ENCODE measurements around the gene LPAR5. TPM values are rescaled to one million over a fixed set of nuclear protein-coding genes. Genes with fewer than 3 reads are reported as not detected.

Gene LPAR5
- total RNA-seq, 8 experiments from 2014 or later, result 0.08 to 0.95 (median 0.19) TPM

DNA sequence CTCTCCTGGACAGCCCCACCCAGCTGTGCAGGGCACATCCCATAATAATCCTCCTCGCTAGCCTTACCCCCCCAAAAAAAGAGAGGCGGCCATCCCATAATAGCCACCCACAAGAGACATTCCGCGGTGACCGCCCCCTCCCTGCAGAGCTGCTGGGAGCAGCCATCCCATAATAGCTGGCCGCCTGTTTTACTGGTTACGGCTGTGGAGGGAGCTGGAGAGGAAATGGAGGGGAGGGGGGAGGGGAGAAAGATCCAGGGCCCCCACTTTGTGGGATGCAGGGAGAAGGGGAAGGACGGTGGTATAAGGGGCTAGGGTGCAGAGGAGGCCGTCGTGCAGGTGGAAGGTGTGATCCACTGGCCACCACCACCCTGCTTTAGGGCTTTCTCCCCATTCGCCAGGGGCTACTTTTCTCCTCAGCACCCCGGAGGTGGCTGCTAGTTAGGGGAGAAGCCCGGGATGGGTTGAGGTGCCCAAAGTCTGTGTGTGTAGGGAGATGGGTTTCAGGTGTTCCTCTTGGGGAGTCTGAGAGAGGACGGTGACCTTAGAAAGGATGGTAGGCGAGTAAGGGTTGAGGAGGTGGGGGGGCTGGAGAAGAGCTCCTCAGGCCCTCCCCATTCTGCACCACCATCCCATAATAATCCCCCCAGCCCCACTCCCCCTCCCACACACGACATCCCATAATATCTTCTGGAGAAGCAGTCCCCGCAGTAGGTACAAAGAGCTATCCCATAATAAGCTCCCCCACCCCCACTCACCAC is 22.6 kb downstream of the LPAR5 start:
- 0 to 6% methylated on average over 1 to 3 of the region's 17 CpGs; no CpG with 5 or more reads in 8 of the 10 experiments for WGBS, 10 experiments
- Histone ChIP-seq H3K27ac (peak overlapping the region; percentile 96), H3K4me1 (replicated peaks in 1 of 2) (peaks cover 42 to 43% of the 10 kb centered on the region in 2 donors), H3K4me3 (peak overlapping the region in 3 of 5 donors; percentile 15 to 26 (median 24))
- peak; percentile 2 to 67 (median 56) for ATAC-seq (replicated peaks in 6 of 8)
- in situ Hi-C loops (cut with MboI; ENCODE audit: low pct_unique_long_range_greater_than_20kb in 2 of 9, low sequenced_read_pairs in 9 of 9, unreplicated experiment in 9 of 9), result no loop called here

GRCh38 chr12:6612652-6613014 is 23.1 kb downstream of the LPAR5 start:
- in situ Hi-C loops (cut with MboI; ENCODE audit: low pct_unique_long_range_greater_than_20kb in 2 of 9, low sequenced_read_pairs in 9 of 9, unreplicated experiment in 9 of 9), result no loop called here
- peak overlapping the region in 1 of 5 donors; percentile 8 for H3K4me3 ChIP-seq
- peaks cover 45 to 46% of the 10 kb centered on the region in 2 donors for H3K4me1 ChIP-seq (replicated peaks in 1 of 2)
- peak in 5 of 8 experiments; percentile 4 to 11 (median 9) for ATAC-seq (replicated peaks in 6 of 8)
- 0 to 80% (median 80%) methylated on average over 1 to 3 of the region's 7 CpGs; no CpG with 5 or more reads in 5 of the 10 experiments for WGBS, 10 experiments
- H3K27ac ChIP-seq, result peak overlapping the region; percentile 96

- WGBS, 10 experiments, result 0 to 100% (median 84%) methylated on average over 1 to 3 of the region's 6 CpGs; no CpG with 5 or more reads in 4 of the 10 experiments
- Histone ChIP-seq H3K4me1 (replicated peaks in 1 of 2) (peaks cover 46 to 47% of the 10 kb centered on the region in 2 donors), H3K4me3 (peak overlapping the region in 1 of 5 donors; percentile 8), H3K27ac (peak overlapping the region; percentile 96)
- no peak for ATAC-seq (replicated peaks in 6 of 8)
- in situ Hi-C loops (cut with MboI; ENCODE audit: low pct_unique_long_range_greater_than_20kb in 2 of 9, low sequenced_read_pairs in 9 of 9, unreplicated experiment in 9 of 9), result no loop called here
Observed at GRCh38 chr12:6612247-6612646, 23.5 kb downstream of the LPAR5 start.

GRCh38 chr12:6608592-6609281 is 27.0 kb downstream of the LPAR5 start:
- H3K27ac ChIP-seq, result peak overlapping the region; percentile 80 to 87
- H3K4me1 ChIP-seq (replicated peaks in 1 of 2), result peaks cover 44 to 54% of the 10 kb centered on the region in 2 donors
- WGBS, 10 experiments, result 48 to 100% (median 88%) methylated on average over 1 to 6 of the region's 8 CpGs; no CpG with 5 or more reads in 2 of the 10 experiments
- no peak for ATAC-seq (replicated peaks in 6 of 8)
- in situ Hi-C loops (cut with MboI; ENCODE audit: low pct_unique_long_range_greater_than_20kb in 2 of 9, low sequenced_read_pairs in 9 of 9, unreplicated experiment in 9 of 9), result no loop called here
- no peak overlapping the region for H3K4me3 ChIP-seq

DNA sequence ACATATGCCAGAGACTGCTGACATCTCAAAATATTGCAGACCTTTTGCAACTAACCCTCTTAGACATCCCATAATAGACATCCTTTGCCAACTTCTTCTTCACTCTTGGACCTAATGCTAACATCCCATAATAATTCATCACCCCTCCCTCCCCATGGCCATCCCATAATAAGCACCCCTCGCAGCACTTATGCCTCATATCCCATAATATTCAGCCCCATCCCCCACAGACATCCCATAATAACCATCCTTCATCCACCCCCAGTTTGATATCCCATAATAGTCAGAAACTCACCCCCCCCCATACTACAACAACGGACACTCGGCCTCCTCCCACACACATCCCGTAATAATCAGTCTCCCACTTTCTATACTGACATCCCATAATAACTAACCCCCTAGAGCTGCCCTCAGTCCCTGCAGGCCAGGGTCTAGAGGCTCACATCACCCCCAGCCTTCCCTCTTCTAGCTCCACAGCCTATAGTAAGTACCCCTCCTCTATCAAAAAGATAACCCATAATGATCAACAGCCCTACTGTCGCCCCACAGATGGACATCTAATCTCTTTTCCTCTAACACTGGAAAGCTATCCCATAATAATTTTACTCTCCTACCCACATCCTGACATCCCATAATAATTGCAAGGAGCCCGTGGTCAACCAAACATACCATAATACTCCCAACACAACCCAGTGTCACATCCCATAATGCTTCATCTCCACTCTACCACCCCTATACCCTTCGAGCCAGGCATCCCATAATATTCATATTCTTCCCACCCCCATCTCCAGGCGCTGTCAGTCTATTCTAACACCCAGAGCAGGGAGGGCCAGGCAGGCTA is 27.8 kb downstream of the LPAR5 start:
- Histone ChIP-seq H3K4me3 (peak overlapping the region in 2 of 5 donors; percentile 6 to 11), H3K27ac (peak overlapping the region; percentile 80 to 87), H3K4me1 (replicated peaks in 1 of 2) (peaks cover 46 to 55% of the 10 kb centered on the region in 2 donors)
- in situ Hi-C loops (cut with MboI; ENCODE audit: low pct_unique_long_range_greater_than_20kb in 2 of 9, low sequenced_read_pairs in 9 of 9, unreplicated experiment in 9 of 9), result no loop called here
- WGBS, 10 experiments, result 0 to 60% (median 29%) methylated on average over 1 to 6 of the region's 8 CpGs; no CpG with 5 or more reads in 3 of the 10 experiments
- peak; percentile 4 to 72 (median 55) for ATAC-seq (replicated peaks in 6 of 8)

DNA sequence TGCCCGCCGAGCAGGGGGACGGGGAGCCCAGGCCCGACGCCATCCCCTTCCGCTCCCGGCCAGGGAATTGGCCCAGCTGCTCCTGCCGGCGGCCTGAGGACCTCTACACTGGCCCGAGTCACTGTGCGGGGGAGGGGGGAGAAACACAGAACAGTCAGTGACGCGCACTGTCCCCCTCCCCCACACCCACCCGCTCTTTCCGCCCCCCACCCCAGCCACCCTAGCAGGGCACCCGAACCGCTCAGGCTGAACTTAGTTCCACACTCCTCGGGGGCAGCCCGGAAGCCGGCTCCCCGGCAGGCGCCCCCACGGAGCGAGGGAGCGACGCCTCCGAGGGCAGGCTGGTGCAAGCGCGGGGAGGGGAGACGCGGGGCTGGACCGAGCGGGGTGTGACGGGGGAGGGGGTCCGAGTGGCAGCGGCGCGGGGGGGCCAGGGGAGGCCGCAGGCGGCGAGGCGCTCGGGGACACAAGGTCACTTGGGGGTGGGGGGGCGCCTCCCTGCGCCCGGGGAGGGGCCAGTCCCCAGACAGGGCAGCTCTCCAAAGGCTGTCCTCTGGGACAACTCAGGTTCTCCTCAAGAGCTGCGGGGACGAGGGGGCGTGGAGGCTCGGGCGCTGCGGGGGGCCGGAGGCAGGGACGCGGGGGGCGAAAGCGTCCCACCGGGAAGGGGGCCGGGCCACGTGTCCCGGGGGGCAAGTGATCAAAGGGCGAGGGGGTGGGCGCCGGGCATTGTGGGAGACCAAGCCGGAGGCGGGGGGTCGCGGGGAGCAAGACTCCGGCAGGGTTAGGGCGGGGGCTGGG is 29.2 kb downstream of the LPAR5 start:
- no CpG with 5 or more reads among the region's 70 CpGs for WGBS, 10 experiments
- in situ Hi-C loops (cut with MboI; ENCODE audit: low pct_unique_long_range_greater_than_20kb in 2 of 9, low sequenced_read_pairs in 9 of 9, unreplicated experiment in 9 of 9), result no loop called here
- Histone ChIP-seq H3K27ac (peak overlapping the region; percentile 90 to 98), H3K4me1 (replicated peaks in 1 of 2) (peaks cover 38 to 45% of the 10 kb centered on the region in 2 donors), H3K4me3 (peak overlapping the region; percentile 60 to 100 (median 74))
- ATAC-seq (replicated peaks in 6 of 8), result peak; percentile 9 to 34 (median 25)

GRCh38 chr12:6605421-6606330 is 30.1 kb downstream of the LPAR5 start:
- H3K27ac ChIP-seq, result peak overlapping the region; percentile 90 to 98
- ATAC-seq (replicated peaks in 6 of 8), result peak in 4 of 8 experiments; percentile 1 to 39 (median 8)
- in situ Hi-C loops (cut with MboI; ENCODE audit: low pct_unique_long_range_greater_than_20kb in 2 of 9, low sequenced_read_pairs in 9 of 9, unreplicated experiment in 9 of 9), result no loop called here
- peaks cover 29 to 37% of the 10 kb centered on the region in 2 donors for H3K4me1 ChIP-seq (replicated peaks in 1 of 2)
- H3K4me3 ChIP-seq, result peak overlapping the region; percentile 60 to 100 (median 74)
- 0 to 20% (median 9%) methylated on average over 2 to 10 of the region's 18 CpGs; no CpG with 5 or more reads in 3 of the 10 experiments for WGBS, 10 experiments

DNA sequence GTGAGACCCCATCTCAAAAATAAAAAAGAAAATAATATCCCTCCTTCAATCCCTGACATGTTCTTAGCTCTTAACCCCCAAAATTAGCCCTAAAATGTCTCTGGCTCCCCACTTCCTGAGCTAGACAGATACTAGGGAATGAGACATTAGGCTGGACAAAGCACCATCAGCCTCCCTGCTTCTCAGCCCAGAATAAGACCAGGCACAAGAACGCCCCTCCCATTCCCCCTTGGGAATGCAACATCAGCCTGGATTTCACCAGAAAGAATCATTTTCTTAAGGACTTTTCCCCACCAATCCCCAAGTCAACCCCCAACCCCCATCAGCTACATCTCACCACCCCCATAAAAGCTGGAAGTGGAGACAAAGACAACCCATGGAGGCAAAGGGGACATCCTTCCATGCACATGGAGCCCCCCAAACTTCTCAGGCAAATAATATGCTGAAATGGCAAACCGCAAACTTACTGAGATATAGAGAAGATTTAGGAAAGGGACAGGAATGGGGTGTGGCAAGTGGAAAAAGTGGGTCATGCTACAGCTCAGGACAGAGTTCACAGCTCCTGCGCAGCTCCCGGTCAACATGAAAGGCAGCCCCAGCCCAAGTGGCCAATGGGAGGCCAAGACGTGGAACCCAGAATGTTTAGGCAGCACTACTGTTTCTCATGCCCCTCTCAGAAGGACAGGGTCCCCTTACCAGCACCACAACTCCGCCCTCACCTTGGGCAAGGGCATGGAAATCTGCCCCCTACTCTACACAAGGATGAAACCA is 31.3 kb downstream of the LPAR5 start:
- Histone ChIP-seq H3K4me1 (replicated peaks in 1 of 2) (peaks cover 28 to 36% of the 10 kb centered on the region in 2 donors), H3K27ac (peak overlapping the region; percentile 24 to 90), H3K4me3 (peak overlapping the region; percentile 60 to 100 (median 74))
- in situ Hi-C loops (cut with MboI; ENCODE audit: low pct_unique_long_range_greater_than_20kb in 2 of 9, low sequenced_read_pairs in 9 of 9, unreplicated experiment in 9 of 9), result no loop called here
- WGBS, 10 experiments, result 70 to 100% (median 73%) methylated on average over 1 to 5 of the region's 6 CpGs; no CpG with 5 or more reads in 2 of the 10 experiments
- no peak for ATAC-seq (replicated peaks in 6 of 8)

DNA sequence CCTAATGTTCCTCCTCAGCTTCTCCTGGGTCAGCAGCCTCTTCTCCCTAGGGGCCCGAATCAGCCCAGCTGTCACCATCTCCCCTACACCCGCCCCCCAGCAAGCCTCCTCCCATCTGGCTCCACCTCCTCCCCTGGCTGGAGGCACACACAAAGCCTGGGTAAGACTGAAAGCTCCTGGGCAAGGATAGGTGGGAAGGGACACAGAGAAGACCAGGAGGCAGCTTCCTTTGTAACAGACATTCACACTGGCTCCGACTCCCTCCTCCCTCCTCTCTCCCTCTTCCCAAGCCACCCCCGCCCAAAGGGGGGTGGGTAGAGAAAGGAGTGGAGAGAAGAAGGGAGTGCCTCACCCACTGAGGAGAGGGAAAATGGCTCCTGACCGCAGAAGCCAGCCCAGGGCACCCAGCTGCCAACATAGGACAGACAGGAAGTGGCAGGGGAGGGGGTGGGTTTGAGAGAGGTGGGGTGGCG is 32.6 kb downstream of the LPAR5 start:
- peak; percentile 38 to 58 (median 46) for ATAC-seq (replicated peaks in 6 of 8)
- in situ Hi-C loops (cut with MboI; ENCODE audit: low pct_unique_long_range_greater_than_20kb in 2 of 9, low sequenced_read_pairs in 9 of 9, unreplicated experiment in 9 of 9), result no loop called here
- Histone ChIP-seq H3K27ac (peak overlapping the region; percentile 64 to 90), H3K4me1 (replicated peaks in 1 of 2) (peaks cover 20 to 29% of the 10 kb centered on the region in 2 donors), H3K4me3 (peak overlapping the region; percentile 60 to 100 (median 74))
- no CpG with 5 or more reads among the region's 6 CpGs for WGBS, 10 experiments

DNA sequence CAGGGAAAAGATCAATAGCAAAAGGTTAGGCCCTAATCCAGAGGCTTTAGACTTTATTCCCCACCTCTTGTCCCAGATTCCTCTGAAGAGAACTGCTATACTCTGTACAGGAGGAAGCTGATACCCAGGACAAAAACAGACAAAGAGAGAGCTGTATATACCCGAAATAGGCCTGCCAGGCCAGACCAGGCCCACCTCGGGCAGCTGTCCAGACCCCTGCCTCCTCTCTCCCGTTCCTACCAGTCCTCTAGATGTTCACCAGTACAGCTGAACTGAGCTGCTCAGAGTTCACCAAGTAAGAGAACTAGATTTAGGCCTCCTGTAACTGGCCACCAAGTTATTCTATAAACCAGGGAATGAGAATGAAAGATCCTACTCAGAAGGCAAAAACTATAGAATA is 33.2 kb downstream of the LPAR5 start:
- Histone ChIP-seq H3K4me1 (replicated peaks in 1 of 2) (peaks cover 14 to 23% of the 10 kb centered on the region in 2 donors), H3K27ac (no peak overlapping the region), H3K4me3 (peak overlapping the region in 4 of 5 donors; percentile 60 to 100 (median 82))
- in situ Hi-C loops (cut with MboI; ENCODE audit: low pct_unique_long_range_greater_than_20kb in 2 of 9, low sequenced_read_pairs in 9 of 9, unreplicated experiment in 9 of 9), result no loop called here
- ATAC-seq (replicated peaks in 6 of 8), result no peak
- 25 to 88% (median 62%) methylated on average over 1 to 3 of the region's 3 CpGs; no CpG with 5 or more reads in 3 of the 10 experiments for WGBS, 10 experiments
